Measurements from ENCODE around the gene RALGPS2.

- TF ChIP-seq CTCF (IDR thresholded peaks at IDR 0.05; ENCODE audit: insufficient read depth, low read length, poor library complexity, severe bottlenecking) = no peak
- no peak for TF ChIP-seq EZH2phosphoT487 (conservative IDR thresholded peaks at IDR 0.05; ENCODE audit: low read length)
Measured at GRCh38 chr1:178689769-178690168, 35.3 kb upstream of the RALGPS2 start.

All from SU-DHL-6 (cell line).